ENCODE data around the gene ABHD2. TPM values are rescaled to one million over a fixed set of nuclear protein-coding genes. Genes with fewer than 3 reads are reported as not detected.
A peak's percentile ranks its signal among the peaks of the same experiment; 100 is the strongest.
"Not testable (repeated sequence)": the region's sequence is repeated elsewhere in the genome, so short reads cannot be mapped to it uniquely, and the experiment has no call there.

The ABHD2 gene
- polyA plus RNA-seq, 2 donors = 3.8 to 6.0 TPM

- H3K27ac ChIP-seq (ENCODE audit: low read depth in 2 of 2, low read length in 1 of 2) = no peak overlapping the region
- WGBS, 2 donors = 84 to 85% methylated on average over 3 of the region's 3 CpGs
- H3K36me3 ChIP-seq (ENCODE audit: control insufficient read depth in 2 of 2, insufficient read depth in 2 of 2, low read length in 1 of 2) = peaks cover 0 to 3% of the 10 kb centered on the region in 2 donors
- no peaks in the 10 kb centered on the region for H3K27me3 ChIP-seq (ENCODE audit: control insufficient read depth in 1 of 2, insufficient read depth in 2 of 2, low read length in 2 of 2)
- H3K9me3 ChIP-seq (ENCODE audit: control insufficient read depth in 2 of 2, insufficient read depth in 1 of 2, low read depth in 1 of 2, low read length in 1 of 2) = no peaks in the 10 kb centered on the region
- H3K4me3 ChIP-seq (ENCODE audit: low read depth in 1 of 2, low read length in 2 of 2) = no peak overlapping the region
- H3K4me1 ChIP-seq (ENCODE audit: control insufficient read depth in 2 of 2, insufficient read depth in 2 of 2, low read length in 1 of 2) = peaks cover 0 to 3% of the 10 kb centered on the region in 2 donors
Measured at GRCh38 chr15:89131731-89132130, 43.5 kb downstream of the ABHD2 start.

- 53 to 62% methylated on average over 9 of the region's 9 CpGs for WGBS, 2 donors
Measured at GRCh38 chr15:89132611-89133507, 44.6 kb downstream of the ABHD2 start.

GRCh38 chr15:89135387-89136077 is 47.3 kb downstream of the ABHD2 start:
- H3K4me1 ChIP-seq (ENCODE audit: control insufficient read depth in 2 of 2, insufficient read depth in 2 of 2, low read length in 1 of 2); H3K36me3 ChIP-seq (ENCODE audit: control insufficient read depth in 2 of 2, insufficient read depth in 2 of 2, low read length in 1 of 2); H3K27me3 ChIP-seq (ENCODE audit: control insufficient read depth in 1 of 2, insufficient read depth in 2 of 2, low read length in 2 of 2); H3K27ac ChIP-seq (ENCODE audit: low read depth in 2 of 2, low read length in 1 of 2); H3K9me3 ChIP-seq (ENCODE audit: control insufficient read depth in 2 of 2, insufficient read depth in 1 of 2, low read depth in 1 of 2, low read length in 1 of 2); H3K4me3 ChIP-seq (ENCODE audit: low read depth in 1 of 2, low read length in 2 of 2): not testable (repeated sequence)
- 88 to 89% methylated on average over 10 of the region's 10 CpGs for WGBS, 2 donors

More at GRCh38 chr15:89132611-89133507, 44.6 kb downstream of the ABHD2 start:
- Histone ChIP-seq H3K27ac (ENCODE audit: low read depth in 2 of 2, low read length in 1 of 2) (peak overlapping the region; percentile 28 to 48), H3K4me3 (ENCODE audit: low read depth in 1 of 2, low read length in 2 of 2) (no peak overlapping the region), H3K9me3 (ENCODE audit: control insufficient read depth in 2 of 2, insufficient read depth in 1 of 2, low read depth in 1 of 2, low read length in 1 of 2) (no peaks in the 10 kb centered on the region), H3K4me1 (ENCODE audit: control insufficient read depth in 2 of 2, insufficient read depth in 2 of 2, low read length in 1 of 2) (peaks cover 2 to 6% of the 10 kb centered on the region in 2 donors), H3K36me3 (ENCODE audit: control insufficient read depth in 2 of 2, insufficient read depth in 2 of 2, low read length in 1 of 2) (peaks cover 0 to 4% of the 10 kb centered on the region in 2 donors), H3K27me3 (ENCODE audit: control insufficient read depth in 1 of 2, insufficient read depth in 2 of 2, low read length in 2 of 2) (no peaks in the 10 kb centered on the region)

GRCh38 chr15:89136078-89136806 is 48.0 kb downstream of the ABHD2 start:
- H3K9me3 ChIP-seq (ENCODE audit: control insufficient read depth in 2 of 2, insufficient read depth in 1 of 2, low read depth in 1 of 2, low read length in 1 of 2) = no peaks in the 10 kb centered on the region
- no peak overlapping the region for H3K4me3 ChIP-seq (ENCODE audit: low read depth in 1 of 2, low read length in 2 of 2)
- WGBS, 2 donors = 89 to 96% methylated on average over 12 of the region's 12 CpGs
- H3K27ac ChIP-seq (ENCODE audit: low read depth in 2 of 2, low read length in 1 of 2) = peak overlapping the region in 1 of 2 donors; percentile 45
- H3K36me3 ChIP-seq (ENCODE audit: control insufficient read depth in 2 of 2, insufficient read depth in 2 of 2, low read length in 1 of 2) = peaks cover 3% of the 10 kb centered on the region in 2 donors
- H3K27me3 ChIP-seq (ENCODE audit: control insufficient read depth in 1 of 2, insufficient read depth in 2 of 2, low read length in 2 of 2) = no peaks in the 10 kb centered on the region
- H3K4me1 ChIP-seq (ENCODE audit: control insufficient read depth in 2 of 2, insufficient read depth in 2 of 2, low read length in 1 of 2) = peaks cover 2 to 8% of the 10 kb centered on the region in 2 donors

- peaks cover 2 to 8% of the 10 kb centered on the region in 2 donors for H3K4me1 ChIP-seq (ENCODE audit: control insufficient read depth in 2 of 2, insufficient read depth in 2 of 2, low read length in 1 of 2)
Measured at GRCh38 chr15:89136818-89137772, 48.8 kb downstream of the ABHD2 start.

GRCh38 chr15:89137926-89138325 is 49.7 kb downstream of the ABHD2 start:
- peak overlapping the region; percentile 18 to 77 for H3K27ac ChIP-seq (ENCODE audit: low read depth in 2 of 2, low read length in 1 of 2)
- H3K9me3 ChIP-seq (ENCODE audit: control insufficient read depth in 2 of 2, insufficient read depth in 1 of 2, low read depth in 1 of 2, low read length in 1 of 2) = no peaks in the 10 kb centered on the region
- WGBS, 2 donors = 77 to 86% methylated on average over 3 of the region's 3 CpGs
- no peak overlapping the region for H3K4me3 ChIP-seq (ENCODE audit: low read depth in 1 of 2, low read length in 2 of 2)
- peaks cover 3% of the 10 kb centered on the region in 2 donors for H3K36me3 ChIP-seq (ENCODE audit: control insufficient read depth in 2 of 2, insufficient read depth in 2 of 2, low read length in 1 of 2)
- H3K4me1 ChIP-seq (ENCODE audit: control insufficient read depth in 2 of 2, insufficient read depth in 2 of 2, low read length in 1 of 2) = peaks cover 2 to 8% of the 10 kb centered on the region in 2 donors
- H3K27me3 ChIP-seq (ENCODE audit: control insufficient read depth in 1 of 2, insufficient read depth in 2 of 2, low read length in 2 of 2) = no peaks in the 10 kb centered on the region

More at GRCh38 chr15:89136818-89137772, 48.8 kb downstream of the ABHD2 start:
- no peaks in the 10 kb centered on the region for H3K9me3 ChIP-seq (ENCODE audit: control insufficient read depth in 2 of 2, insufficient read depth in 1 of 2, low read depth in 1 of 2, low read length in 1 of 2)
- 67 to 68% methylated on average over 11 of the region's 11 CpGs for WGBS, 2 donors
- peaks cover 3% of the 10 kb centered on the region in 2 donors for H3K36me3 ChIP-seq (ENCODE audit: control insufficient read depth in 2 of 2, insufficient read depth in 2 of 2, low read length in 1 of 2)
- peak overlapping the region; percentile 45 to 77 for H3K27ac ChIP-seq (ENCODE audit: low read depth in 2 of 2, low read length in 1 of 2)
- no peaks in the 10 kb centered on the region for H3K27me3 ChIP-seq (ENCODE audit: control insufficient read depth in 1 of 2, insufficient read depth in 2 of 2, low read length in 2 of 2)
- no peak overlapping the region for H3K4me3 ChIP-seq (ENCODE audit: low read depth in 1 of 2, low read length in 2 of 2)

- Histone ChIP-seq H3K9me3 (ENCODE audit: control insufficient read depth in 2 of 2, insufficient read depth in 1 of 2, low read depth in 1 of 2, low read length in 1 of 2) (no peaks in the 10 kb centered on the region), H3K36me3 (ENCODE audit: control insufficient read depth in 2 of 2, insufficient read depth in 2 of 2, low read length in 1 of 2) (peaks cover 3% of the 10 kb centered on the region in 2 donors), H3K27me3 (ENCODE audit: control insufficient read depth in 1 of 2, insufficient read depth in 2 of 2, low read length in 2 of 2) (no peaks in the 10 kb centered on the region), H3K4me3 (ENCODE audit: low read depth in 1 of 2, low read length in 2 of 2) (no peak overlapping the region), H3K27ac (ENCODE audit: low read depth in 2 of 2, low read length in 1 of 2) (no peak overlapping the region), H3K4me1 (ENCODE audit: control insufficient read depth in 2 of 2, insufficient read depth in 2 of 2, low read length in 1 of 2) (peaks cover 2 to 8% of the 10 kb centered on the region in 2 donors)
- WGBS, 2 donors = 86 to 93% methylated on average over 10 of the region's 10 CpGs
Measured at GRCh38 chr15:89138999-89139612, 50.9 kb downstream of the ABHD2 start.

- WGBS, 2 donors = 74 to 75% methylated on average over 8 of the region's 8 CpGs
- H3K36me3 ChIP-seq (ENCODE audit: control insufficient read depth in 2 of 2, insufficient read depth in 2 of 2, low read length in 1 of 2) = peaks cover 3% of the 10 kb centered on the region in 2 donors
- no peaks in the 10 kb centered on the region for H3K9me3 ChIP-seq (ENCODE audit: control insufficient read depth in 2 of 2, insufficient read depth in 1 of 2, low read depth in 1 of 2, low read length in 1 of 2)
- peak overlapping the region in 1 of 2 donors; percentile 10 for H3K27ac ChIP-seq (ENCODE audit: low read depth in 2 of 2, low read length in 1 of 2)
- no peaks in the 10 kb centered on the region for H3K27me3 ChIP-seq (ENCODE audit: control insufficient read depth in 1 of 2, insufficient read depth in 2 of 2, low read length in 2 of 2)
- H3K4me1 ChIP-seq (ENCODE audit: control insufficient read depth in 2 of 2, insufficient read depth in 2 of 2, low read length in 1 of 2) = peaks cover 2 to 8% of the 10 kb centered on the region in 2 donors
- no peak overlapping the region for H3K4me3 ChIP-seq (ENCODE audit: low read depth in 1 of 2, low read length in 2 of 2)
Measured at GRCh38 chr15:89139613-89140499, 51.6 kb downstream of the ABHD2 start.
